ENCODE measurements around the gene GLMP.

- no peak for TF ChIP-seq ZNF274 (IDR thresholded peaks at IDR 0.05; ENCODE audit: low read depth, low read length)
- no peak for TF ChIP-seq SUZ12 (IDR thresholded peaks at IDR 0.05; ENCODE audit: extremely low read depth, insufficient read depth, insufficient read length)
These were observed 12.8 kb downstream of the GLMP start, which contains the start of gene SMG5 for GRCh38 chr1:156282479-156283222.

Measured in NT2/D1 (cell line).